ENCODE measurements around the gene CEP44.
A peak's percentile ranks its signal among the peaks of the same experiment; 100 is the strongest.
"Not testable (repeated sequence)": the region's sequence is repeated elsewhere in the genome, so short reads cannot be mapped to it uniquely, and the experiment has no call there.

Gene CEP44

DNA sequence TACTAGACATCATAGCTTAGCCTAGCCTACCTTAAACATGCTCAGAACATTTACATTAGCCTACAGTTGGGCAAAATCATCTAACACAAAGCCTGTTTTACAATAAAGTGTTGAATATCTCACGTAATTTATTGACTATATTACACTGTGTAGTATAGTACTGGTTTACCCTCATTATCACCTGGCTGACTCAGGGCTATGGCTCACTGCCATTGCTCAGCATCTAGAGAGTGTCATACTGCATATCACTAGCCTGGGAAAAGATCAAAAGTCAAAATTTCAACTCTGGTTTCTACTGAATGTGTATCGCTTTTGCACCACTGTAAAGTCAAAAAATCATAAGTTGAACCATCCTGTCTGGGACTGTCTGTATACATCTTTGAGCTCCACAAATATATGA is 78.6 kb downstream of the CEP44 start:
- DNase-seq (ENCODE audit: low read depth), result no peak
- H3K4me3 ChIP-seq (ENCODE audit: low read depth, low read length), result no peak overlapping the region
- TF ChIP-seq, protein P1, sequence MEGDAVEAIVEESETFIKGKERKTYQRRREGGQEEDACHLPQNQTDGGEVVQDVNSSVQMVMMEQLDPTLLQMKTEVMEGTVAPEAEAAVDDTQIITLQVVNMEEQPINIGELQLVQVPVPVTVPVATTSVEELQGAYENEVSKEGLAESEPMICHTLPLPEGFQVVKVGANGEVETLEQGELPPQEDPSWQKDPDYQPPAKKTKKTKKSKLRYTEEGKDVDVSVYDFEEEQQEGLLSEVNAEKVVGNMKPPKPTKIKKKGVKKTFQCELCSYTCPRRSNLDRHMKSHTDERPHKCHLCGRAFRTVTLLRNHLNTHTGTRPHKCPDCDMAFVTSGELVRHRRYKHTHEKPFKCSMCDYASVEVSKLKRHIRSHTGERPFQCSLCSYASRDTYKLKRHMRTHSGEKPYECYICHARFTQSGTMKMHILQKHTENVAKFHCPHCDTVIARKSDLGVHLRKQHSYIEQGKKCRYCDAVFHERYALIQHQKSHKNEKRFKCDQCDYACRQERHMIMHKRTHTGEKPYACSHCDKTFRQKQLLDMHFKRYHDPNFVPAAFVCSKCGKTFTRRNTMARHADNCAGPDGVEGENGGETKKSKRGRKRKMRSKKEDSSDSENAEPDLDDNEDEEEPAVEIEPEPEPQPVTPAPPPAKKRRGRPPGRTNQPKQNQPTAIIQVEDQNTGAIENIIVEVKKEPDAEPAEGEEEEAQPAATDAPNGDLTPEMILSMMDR (IDR thresholded peaks at IDR 0.05; ENCODE audit: low read depth, low read length, missing control alignments), result no peak

DNA sequence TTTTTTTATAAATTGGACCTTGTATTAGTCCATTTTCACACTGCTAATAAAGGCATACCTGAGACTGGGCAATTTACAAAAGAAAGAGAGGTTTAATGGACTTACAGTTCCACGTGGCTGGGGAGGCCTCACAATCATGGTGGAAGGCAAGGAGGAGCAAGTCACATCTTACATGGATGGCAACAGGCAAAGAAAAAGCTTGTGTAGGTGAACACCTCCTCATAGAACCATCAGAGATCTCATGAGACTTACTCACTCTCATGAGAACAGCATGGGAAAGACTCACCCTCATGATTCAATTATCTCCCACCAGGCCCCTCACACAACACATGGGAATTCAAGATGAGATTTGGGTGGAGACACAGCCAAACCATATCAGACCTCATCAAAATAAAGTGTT is 80.1 kb downstream of the CEP44 start:
- H3K4me3 ChIP-seq (ENCODE audit: low read depth, low read length); DNase-seq (ENCODE audit: low read depth): not testable (repeated sequence)

- TF ChIP-seq, protein P1 (IDR thresholded peaks at IDR 0.05; ENCODE audit: low read depth, low read length, missing control alignments), result peak; percentile 26
- no peak overlapping the region for H3K4me3 ChIP-seq (ENCODE audit: low read depth, low read length)
- no peak for DNase-seq (ENCODE audit: low read depth)
These were observed 81.4 kb downstream of the CEP44 start for GRCh38 chr4:174365018-174365587.

GRCh38 chr4:174369985-174370384 is 86.3 kb downstream of the CEP44 start:
- no peak for DNase-seq (ENCODE audit: low read depth)
- TF ChIP-seq, protein P1 (IDR thresholded peaks at IDR 0.05; ENCODE audit: low read depth, low read length, missing control alignments), result no peak
- H3K4me3 ChIP-seq (ENCODE audit: low read depth, low read length), result no peak overlapping the region

GRCh38 chr4:174373821-174374220 is 90.1 kb downstream of the CEP44 start:
- DNase-seq (ENCODE audit: low read depth), result no peak
- H3K4me3 ChIP-seq (ENCODE audit: low read depth, low read length), result no peak overlapping the region
- TF ChIP-seq, protein P1 (IDR thresholded peaks at IDR 0.05; ENCODE audit: low read depth, low read length, missing control alignments), result no peak

DNA sequence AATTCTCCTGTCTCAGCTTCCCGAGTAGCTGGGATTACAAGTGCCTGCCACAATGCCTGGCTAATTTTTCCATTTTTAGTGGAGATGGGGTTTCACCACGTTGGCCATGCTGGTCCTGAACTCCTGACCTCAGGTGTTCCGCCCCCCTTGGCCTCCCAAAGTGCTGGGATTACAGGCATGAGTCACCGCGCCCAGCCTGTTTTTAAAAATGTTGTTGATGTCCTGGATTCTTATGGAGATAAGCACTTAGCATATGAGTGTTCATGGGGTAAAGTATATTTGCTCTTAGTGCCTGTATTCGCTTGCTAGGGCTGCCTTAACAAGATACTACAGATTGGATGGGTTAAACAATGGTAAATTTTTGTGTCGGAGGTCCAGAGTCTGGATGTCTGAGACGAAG is 91.7 kb downstream of the CEP44 start:
- no peak overlapping the region for H3K4me3 ChIP-seq (ENCODE audit: low read depth, low read length)
- DNase-seq (ENCODE audit: low read depth), result no peak

DNA sequence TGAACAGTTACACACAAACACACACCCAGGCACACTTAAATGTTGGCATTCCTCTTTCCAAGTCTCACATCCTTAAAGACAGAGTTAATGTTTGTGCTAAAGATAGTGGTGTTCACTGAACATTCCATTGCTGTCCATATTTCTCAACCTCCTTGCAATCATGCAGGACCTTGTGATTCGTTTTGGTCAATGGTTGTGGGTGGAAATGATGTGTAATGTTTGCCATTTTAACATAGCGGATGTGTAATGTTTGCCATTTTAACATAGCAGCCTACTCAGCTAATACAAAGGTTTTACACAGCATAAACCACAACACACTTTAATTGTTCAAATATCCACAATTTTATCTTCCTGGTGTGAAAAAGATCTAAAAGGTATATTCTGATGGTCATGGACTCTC is 93.9 kb downstream of the CEP44 start:
- DNase-seq (ENCODE audit: low read depth), result no peak
- H3K4me3 ChIP-seq (ENCODE audit: low read depth, low read length), result no peak overlapping the region
- TF ChIP-seq, protein P1 (IDR thresholded peaks at IDR 0.05; ENCODE audit: low read depth, low read length, missing control alignments), result no peak

More for the DNA sequence above, 91.7 kb downstream of the CEP44 start:
- TF ChIP-seq, protein P1 (IDR thresholded peaks at IDR 0.05; ENCODE audit: low read depth, low read length, missing control alignments), result no peak

All from GM12864 (cell line).